Right lobe of liver (tissue), 4 donors: Measurements from ENCODE around the gene DIP2A.

Source experiments
- CTCF ChIP-seq, 4 donors: fragments of 200-600 bp in 3 of 4; fragments of 450-650 bp in 1 of 4; IDR thresholded peaks; one replicate each; pipeline versions ENCODE4 v1.5.1 to v1.8.0; 2016 to 2022; ENCODE audit warnings: antibody characterized with exemption in 4 of 4, mild to moderate bottlenecking in 2 of 4
- POLR2A ChIP-seq: fragments of 450-650 bp; IDR thresholded peaks from one replicate; pipeline ENCODE4 v1.6.1; 2017; ENCODE audit warnings: antibody characterized with exemption, mild to moderate bottlenecking
- donor health status: DM: no; HTN: no; CAD: no.
- donor health status: DM: no; HTN: no; CAD: no.
- donor health status: DM: no; HTN: yes; CAD: no.

GRCh38 chr21:46412521-46413364 is 45.9 kb upstream of the DIP2A start:
- no peak for TF ChIP-seq POLR2A
- no peak for TF ChIP-seq CTCF (IDR thresholded peaks at IDR 0.05)
